A549 (cell line): Measurements from ENCODE around the gene GTF2IRD1.

Experiments used
- CTCF ChIP-seq: fragments of >200 bp; sonication (Bioruptor Twin); formaldehyde crosslinking; IDR thresholded peaks from 3 replicates; pipeline ENCODE4 v1.5.1; 2016
- KDM1A ChIP-seq: fragments of 200-600 bp; sonication (generic); IDR thresholded peaks from 2 replicates; pipeline ENCODE4 v1.6.1; 2016; ENCODE audit warnings: low read depth, mild to moderate bottlenecking
- MAFK ChIP-seq: fragments of 450-650 bp; IDR thresholded peaks from 2 replicates; pipeline ENCODE4 v1.6.1; 2014; ENCODE audit not compliant: partially characterized antibody
- NR3C1 ChIP-seq: fragments of >200 bp; sonication (Bioruptor Twin); formaldehyde crosslinking; IDR thresholded peaks from 3 replicates; pipeline ENCODE4 v1.6.1; 2017
- PHF8 ChIP-seq: fragments of 200-600 bp; sonication (generic); IDR thresholded peaks from 2 replicates; pipeline ENCODE4 v1.6.1; 2016; ENCODE audit warnings: low read depth, mild to moderate bottlenecking, antibody characterized with exemption, moderate library complexity, borderline replicate concordance
- POLR2A ChIP-seq: IDR thresholded peaks from 2 replicates; pipeline ENCODE4 v1.6.1; 2012; ENCODE audit warnings: mild to moderate bottlenecking, low read length
- SMC3 ChIP-seq: fragments of >200 bp; sonication (Bioruptor Twin); formaldehyde crosslinking; IDR thresholded peaks from 3 replicates; pipeline ENCODE4 v1.6.1; 2018; ENCODE audit warnings: inconsistent platforms
- SREBF2 ChIP-seq: fragments of 450-650 bp; IDR thresholded peaks from 2 replicates; pipeline ENCODE4 v1.6.1; 2014; ENCODE audit warnings: mild to moderate bottlenecking, moderate library complexity
- USF2 ChIP-seq: fragments of 450-650 bp; IDR thresholded peaks from 2 replicates; pipeline ENCODE4 v1.6.1; 2014; ENCODE audit warnings: antibody characterized with exemption
- ZFP36 ChIP-seq: fragments of 450-650 bp; IDR thresholded peaks from 2 replicates; pipeline ENCODE4 v1.6.1; 2014; ENCODE audit warnings: borderline replicate concordance; ENCODE audit not compliant: partially characterized antibody
- TF ChIP-seq, protein P1 (sequence below): fragments of 250-450 bp; sonication (Bioruptor Pico); IDR thresholded peaks from 2 replicates; pipeline ENCODE4 v1.5.0; 2021; ENCODE audit warnings: mild to moderate bottlenecking, moderate library complexity, borderline replicate concordance

GRCh38 chr7:74633451-74633921, 179.8 kb downstream of the GTF2IRD1 start:
- TF ChIP-seq PHF8 (no peak), USF2 (no peak), CTCF (no peak), MAFK (no peak), POLR2A (no peak), NR3C1 (no peak), ZFP36 (no peak), SMC3 (no peak), KDM1A (no peak), SREBF2 (no peak)
- TF ChIP-seq, protein P1, sequence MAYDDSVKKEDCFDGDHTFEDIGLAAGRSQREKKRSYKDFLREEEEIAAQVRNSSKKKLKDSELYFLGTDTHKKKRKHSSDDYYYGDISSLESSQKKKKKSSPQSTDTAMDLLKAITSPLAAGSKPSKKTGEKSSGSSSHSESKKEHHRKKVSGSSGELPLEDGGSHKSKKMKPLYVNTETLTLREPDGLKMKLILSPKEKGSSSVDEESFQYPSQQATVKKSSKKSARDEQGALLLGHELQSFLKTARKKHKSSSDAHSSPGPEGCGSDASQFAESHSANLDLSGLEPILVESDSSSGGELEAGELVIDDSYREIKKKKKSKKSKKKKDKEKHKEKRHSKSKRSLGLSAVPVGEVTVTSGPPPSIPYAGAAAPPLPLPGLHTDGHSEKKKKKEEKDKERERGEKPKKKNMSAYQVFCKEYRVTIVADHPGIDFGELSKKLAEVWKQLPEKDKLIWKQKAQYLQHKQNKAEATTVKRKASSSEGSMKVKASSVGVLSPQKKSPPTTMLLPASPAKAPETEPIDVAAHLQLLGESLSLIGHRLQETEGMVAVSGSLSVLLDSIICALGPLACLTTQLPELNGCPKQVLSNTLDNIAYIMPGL: no peak
